Measurements from ENCODE around the gene MRPL37.
"Not testable (repeated sequence)": the region's sequence is repeated elsewhere in the genome, so short reads cannot be mapped to it uniquely, and the experiment has no call there.

The MRPL37 gene

GRCh38 chr1:54220004-54220811 is 20.2 kb downstream of the MRPL37 start:
- DNase-seq, result peak; percentile 43

GRCh38 chr1:54221113-54221834 is 21.3 kb downstream of the MRPL37 start:
- no peak for DNase-seq

GRCh38 chr1:54221867-54222484 is 22.0 kb downstream of the MRPL37 start:
- DNase-seq, result no peak

- DNase-seq, result no peak
Measured at GRCh38 chr1:54222711-54223110, 22.7 kb downstream of the MRPL37 start.

GRCh38 chr1:54223441-54224202 is 23.7 kb downstream of the MRPL37 start:
- DNase-seq, result no peak

- DNase-seq, result no peak
Measured at GRCh38 chr1:54224233-54224632, 24.3 kb downstream of the MRPL37 start.

GRCh38 chr1:54225378-54225777 is 25.4 kb downstream of the MRPL37 start:
- no peak for DNase-seq

GRCh38 chr1:54225986-54226559 is 26.1 kb downstream of the MRPL37 start:
- DNase-seq, result no peak

- DNase-seq, result peak; percentile 67
Measured at GRCh38 chr1:54227091-54227602, 27.2 kb downstream of the MRPL37 start.

- no peak for DNase-seq
Measured at GRCh38 chr1:54227891-54228310, 27.9 kb downstream of the MRPL37 start.

- no peak for DNase-seq
Measured at GRCh38 chr1:54228638-54229079, 28.7 kb downstream of the MRPL37 start.

- peak; percentile 39 for DNase-seq
Measured at GRCh38 chr1:54229281-54229891, 29.4 kb downstream of the MRPL37 start.

- DNase-seq, result no peak
Measured at GRCh38 chr1:54230507-54231339, 30.8 kb downstream of the MRPL37 start.

GRCh38 chr1:54233196-54233595 is 33.2 kb downstream of the MRPL37 start:
- not testable (repeated sequence) for DNase-seq

- no peak for DNase-seq
Measured at GRCh38 chr1:54234284-54234683, 34.3 kb downstream of the MRPL37 start.

- no peak for DNase-seq
Measured at GRCh38 chr1:54237586-54237985, 37.6 kb downstream of the MRPL37 start.

- no peak for DNase-seq
Measured at GRCh38 chr1:54238353-54239034, 38.5 kb downstream of the MRPL37 start.

- DNase-seq, result no peak
Measured at GRCh38 chr1:54239035-54239383, 39.0 kb downstream of the MRPL37 start.

- DNase-seq, result no peak
Measured at GRCh38 chr1:54239631-54240031, 39.7 kb downstream of the MRPL37 start.

- no peak for DNase-seq
Measured at GRCh38 chr1:54240741-54241335, 40.9 kb downstream of the MRPL37 start.
